Parathyroid adenoma (tissue), 2 donors: Measurements from ENCODE around the gene ZNF570.

Experiments
- H2AFZ ChIP-seq: fragments of 300-600 bp; sonication (generic); one replicate; pipeline ENCODE4 v1.7.0; 2017; ENCODE audit warnings: antibody characterized with exemption, mild to moderate bottlenecking
- H3K27ac ChIP-seq: fragments of 300-600 bp; sonication (generic); one replicate; pipeline ENCODE4 v1.7.0; 2017
- H3K27me3 ChIP-seq: fragments of 300-600 bp; sonication (generic); one replicate; pipeline ENCODE4 v1.7.0; 2017; ENCODE audit warnings: low read length; ENCODE audit not compliant: control insufficient read depth, insufficient read depth
- H3K36me3 ChIP-seq: fragments of 300-600 bp; sonication (generic); one replicate; pipeline ENCODE4 v1.7.0; 2017; ENCODE audit warnings: low read length; ENCODE audit not compliant: control insufficient read depth, insufficient read depth
- H3K4me1 ChIP-seq: fragments of 300-600 bp; sonication (generic); one replicate; pipeline ENCODE4 v1.7.0; 2017; ENCODE audit warnings: control low read depth
- H3K4me2 ChIP-seq: fragments of 300-600 bp; sonication (generic); one replicate; pipeline ENCODE4 v1.7.0; 2017; ENCODE audit warnings: low read length
- H3K4me3 ChIP-seq: fragments of 300-600 bp; sonication (generic); one replicate; pipeline ENCODE4 v1.7.0; 2017; ENCODE audit warnings: low read depth, low read length
- H3K79me2 ChIP-seq: fragments of 300-600 bp; sonication (generic); one replicate; pipeline ENCODE4 v1.7.0; 2017; ENCODE audit warnings: control low read depth
- H3K9ac ChIP-seq: fragments of 300-600 bp; sonication (generic); one replicate; pipeline ENCODE4 v1.7.0; 2017; ENCODE audit warnings: mild to moderate bottlenecking
- H3K9me3 ChIP-seq: fragments of 300-600 bp; sonication (generic); one replicate; pipeline ENCODE4 v1.7.0; 2017; ENCODE audit warnings: low read length; ENCODE audit not compliant: control insufficient read depth
- CTCF ChIP-seq: fragments of 300-600 bp; sonication (generic); IDR thresholded peaks from one replicate; pipeline ENCODE4 v1.7.0; 2017; ENCODE audit warnings: antibody characterized with exemption, mild to moderate bottlenecking
- donor health status: primary hyperparathyroidism.

Gene ZNF570

GRCh38 chr19:37468961-37469777, at the start of gene ZNF570:
Gene ZNF570, plus strand, starts transcription at chr19:37469356. Its CDS starts 999 bp downstream, at chr19:37470355.
- Histone ChIP-seq H3K79me2 (peaks cover 14% of the 10 kb centered on the region), H3K4me2 (peak within 1 kb of the TSS; percentile 64), H3K9me3 (no peaks in the 10 kb centered on the region), H3K27me3 (no peaks in the 10 kb centered on the region), H3K9ac (peak within 1 kb of the TSS; percentile 8), H3K27ac (peak within 1 kb of the TSS; percentile 88), H3K36me3 (no peaks in the 10 kb centered on the region), H2AFZ (peak within 1 kb of the TSS; percentile 99), H3K4me1 (peaks cover 6% of the 10 kb centered on the region), H3K4me3 (peak within 1 kb of the TSS; percentile 78)
- TF ChIP-seq CTCF: no peak

GRCh38 chr19:37452500-37453245, 16.5 kb upstream of the ZNF570 start:
- Histone ChIP-seq H3K27ac (no peak overlapping the region), H3K27me3 (no peaks in the 10 kb centered on the region), H3K9ac (no peak overlapping the region), H3K4me1 (no peaks in the 10 kb centered on the region), H3K36me3 (peaks cover 17% of the 10 kb centered on the region), H2AFZ (no peak overlapping the region), H3K79me2 (no peaks in the 10 kb centered on the region), H3K4me3 (no peak overlapping the region), H3K4me2 (no peak overlapping the region), H3K9me3 (peaks cover 9% of the 10 kb centered on the region)
- TF ChIP-seq CTCF: no peak

- Histone ChIP-seq H2AFZ (peak overlapping the region; percentile 97), H3K27ac (peak overlapping the region; percentile 79), H3K4me3 (peak overlapping the region; percentile 78), H3K4me1 (peaks cover 6% of the 10 kb centered on the region), H3K79me2 (peaks cover 6% of the 10 kb centered on the region), H3K4me2 (peak overlapping the region; percentile 64), H3K36me3 (no peaks in the 10 kb centered on the region), H3K9me3 (no peaks in the 10 kb centered on the region), H3K27me3 (no peaks in the 10 kb centered on the region), H3K9ac (peak overlapping the region; percentile 40)
- no peak for TF ChIP-seq CTCF
These were observed 2.8 kb upstream of the ZNF570 start for GRCh38 chr19:37466277-37466797.

- peaks cover 10% of the 10 kb centered on the region for H3K79me2 ChIP-seq
- peak within 1 kb of the TSS; percentile 99 for H2AFZ ChIP-seq
- H3K27me3 ChIP-seq: no peaks in the 10 kb centered on the region
- H3K9ac ChIP-seq: peak within 1 kb of the TSS; percentile 40
- no peak for TF ChIP-seq CTCF
- H3K4me2 ChIP-seq: peak within 1 kb of the TSS; percentile 64
- H3K4me1 ChIP-seq: peaks cover 6% of the 10 kb centered on the region
- H3K4me3 ChIP-seq: peak within 1 kb of the TSS; percentile 78
- no peaks in the 10 kb centered on the region for H3K9me3 ChIP-seq
- H3K36me3 ChIP-seq: no peaks in the 10 kb centered on the region
- H3K27ac ChIP-seq: peak within 1 kb of the TSS; percentile 88
These were observed 2.2 kb upstream of the ZNF570 start, which contains the start of gene ZNF569 for GRCh38 chr19:37466798-37467607. Gene ZNF569, minus strand, starts transcription at chr19:37467444. Its CDS starts 22,523 bp downstream, at chr19:37444921.
